Measurements from ENCODE around the gene PHF5A. TPM values are rescaled to one million over a fixed set of nuclear protein-coding genes. Genes with fewer than 3 reads are reported as not detected.

PHF5A gene, protein sequence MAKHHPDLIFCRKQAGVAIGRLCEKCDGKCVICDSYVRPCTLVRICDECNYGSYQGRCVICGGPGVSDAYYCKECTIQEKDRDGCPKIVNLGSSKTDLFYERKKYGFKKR
- 105 TPM for polyA plus RNA-seq (2013, experiment 1 of 2)
- 101 TPM for polyA plus RNA-seq (2013, experiment 2 of 2)

DNA sequence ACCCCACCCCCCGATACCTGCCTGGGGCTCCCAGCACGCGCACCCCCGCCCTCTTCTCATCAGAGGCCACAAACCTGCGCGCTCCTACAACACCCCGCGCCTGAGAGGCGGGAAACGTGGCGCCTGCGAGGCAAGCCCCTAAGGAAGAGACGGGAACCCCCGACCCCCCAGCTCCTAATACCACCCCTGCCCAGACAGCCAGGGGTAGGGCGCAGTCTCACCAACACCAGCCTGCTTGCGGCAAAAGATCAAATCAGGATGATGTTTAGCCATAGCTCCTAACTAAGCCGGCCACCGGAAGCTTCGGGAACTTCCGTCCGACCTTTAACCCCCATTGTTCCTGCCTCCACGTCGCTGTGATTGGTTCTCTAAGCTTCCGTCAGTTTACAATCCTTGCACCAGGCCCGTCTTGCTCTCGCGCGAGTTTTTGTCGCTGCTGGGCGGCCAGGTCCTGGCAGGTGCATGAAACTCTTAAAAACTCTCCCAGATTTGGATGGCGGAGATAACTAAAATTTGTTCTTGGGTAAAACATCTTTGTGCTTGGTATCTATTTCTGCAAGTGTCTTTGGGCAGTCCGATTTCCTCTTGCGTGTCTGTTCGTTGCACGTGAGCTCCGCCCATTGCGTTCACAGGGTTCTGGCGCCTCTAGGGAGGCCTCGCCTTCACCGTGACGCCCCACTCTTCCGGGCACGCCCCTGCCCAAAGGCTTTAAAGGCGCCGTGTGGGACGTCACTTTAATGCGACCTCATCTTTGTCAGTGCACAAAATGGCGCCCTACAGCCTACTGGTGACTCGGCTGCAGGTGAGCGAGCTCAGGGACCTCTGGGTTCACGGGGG is at the start of gene PHF5A, which contains the start of gene ACO2:
Gene PHF5A, minus strand, starts transcription at position 312 of the 837 bp plus-strand sequence. Its CDS starts 39 bp downstream, at position 273.
Gene ACO2, plus strand, starts transcription at position 737 of the 837 bp plus-strand sequence. Its CDS starts 30 bp downstream, at position 767.
- H3K27me3 ChIP-seq (ENCODE audit: insufficient read depth, low read length), result no peaks in the 10 kb centered on the region
- H3K4me3 ChIP-seq (ENCODE audit: low read length), result peak within 1 kb of the TSS; percentile 89
- under 1% methylated on average over 51 of the region's 51 CpGs for WGBS
- H3K9me3 ChIP-seq (ENCODE audit: insufficient read depth, low read depth, low read length), result no peaks in the 10 kb centered on the region
- H3K9ac ChIP-seq (ENCODE audit: low read depth, low read length), result peak within 1 kb of the TSS; percentile 98
- no peaks in the 10 kb centered on the region; the same call in 1 of the 2 replicates for H3K4me1 ChIP-seq (ENCODE audit: insufficient read depth, low read length)
- H3K27ac ChIP-seq (ENCODE audit: low read depth, low read length), result peak within 1 kb of the TSS; percentile 95
- H3K36me3 ChIP-seq (ENCODE audit: insufficient read depth, low read length), result peaks cover 45% of the 10 kb centered on the region

DNA sequence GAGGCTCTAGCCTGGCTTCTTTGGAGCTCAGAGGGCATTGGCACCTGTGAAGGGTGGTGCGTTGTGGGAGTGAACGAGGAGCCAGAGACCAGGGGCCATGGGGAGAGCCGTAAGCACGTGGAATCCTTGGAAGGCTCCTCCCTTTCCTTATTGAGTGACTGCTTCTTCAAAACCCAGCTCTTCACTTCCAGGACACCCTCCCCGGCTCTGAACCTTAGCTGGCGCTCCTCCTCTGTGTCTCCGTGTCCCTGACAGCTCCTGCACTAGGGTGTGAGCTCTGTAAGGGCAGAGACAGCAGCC is 49.5 kb upstream of the PHF5A start:
- Histone ChIP-seq H3K36me3 (ENCODE audit: insufficient read depth, low read length) (peaks cover 43% of the 10 kb centered on the region), H3K9me3 (ENCODE audit: insufficient read depth, low read depth, low read length) (no peaks in the 10 kb centered on the region), H3K27ac (ENCODE audit: low read depth, low read length) (no peak overlapping the region), H3K27me3 (ENCODE audit: insufficient read depth, low read length) (no peaks in the 10 kb centered on the region), H3K9ac (ENCODE audit: low read depth, low read length) (no peak overlapping the region), H3K4me3 (ENCODE audit: low read length) (no peak overlapping the region), H3K4me1 (ENCODE audit: insufficient read depth, low read length) (peaks cover 6% of the 10 kb centered on the region)
- 90% methylated on average over 7 of the region's 7 CpGs for WGBS

DNA sequence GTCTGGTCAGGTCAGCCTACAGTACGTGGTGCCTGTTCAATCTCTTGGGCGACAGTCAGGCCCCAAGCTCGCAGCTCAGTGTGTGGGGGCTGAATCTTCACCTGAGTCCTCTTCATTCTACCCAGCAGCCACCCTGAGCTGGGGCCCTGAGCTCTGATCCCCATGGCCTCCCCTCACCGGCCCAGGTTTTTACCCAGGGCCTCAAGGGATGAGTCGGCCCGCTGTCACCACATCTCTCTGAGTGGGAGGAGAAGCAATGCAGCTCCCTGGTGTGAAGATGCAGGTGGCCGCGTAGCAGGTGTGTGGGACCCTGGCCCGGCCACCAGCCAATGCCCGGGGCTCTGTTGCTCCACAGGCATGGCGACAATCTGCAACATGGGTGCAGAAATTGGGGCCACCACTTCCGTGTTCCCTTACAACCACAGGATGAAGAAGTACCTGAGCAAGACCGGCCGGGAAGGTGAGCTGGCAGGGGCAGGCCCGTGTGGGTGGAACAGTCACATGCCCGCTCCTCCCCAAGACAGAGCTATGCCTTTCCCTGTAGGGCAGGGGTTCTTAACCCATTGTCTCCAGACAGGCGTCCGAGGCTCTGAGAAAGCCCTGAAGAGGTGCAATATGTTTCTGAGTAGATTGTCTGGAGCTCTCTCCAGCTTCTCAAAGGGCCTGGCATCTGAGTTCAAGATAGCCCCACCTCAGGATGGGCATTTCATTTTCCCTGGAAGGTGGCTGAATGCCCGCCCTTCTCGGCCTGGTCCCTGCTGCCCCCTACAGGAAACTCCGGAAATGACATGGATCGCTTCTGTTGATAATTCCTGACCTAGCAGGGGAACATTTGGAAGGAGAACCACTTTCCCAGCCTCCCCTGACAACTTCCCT is 48.9 kb upstream of the PHF5A start:
- H3K4me3 ChIP-seq (ENCODE audit: low read length), result no peak overlapping the region
- H3K4me1 ChIP-seq (ENCODE audit: insufficient read depth, low read length), result peaks cover 11% of the 10 kb centered on the region
- 68% methylated on average over 22 of the region's 22 CpGs for WGBS
- peaks cover 46% of the 10 kb centered on the region for H3K36me3 ChIP-seq (ENCODE audit: insufficient read depth, low read length)
- H3K9ac ChIP-seq (ENCODE audit: low read depth, low read length), result no peak overlapping the region
- H3K9me3 ChIP-seq (ENCODE audit: insufficient read depth, low read depth, low read length), result no peaks in the 10 kb centered on the region
- no peaks in the 10 kb centered on the region for H3K27me3 ChIP-seq (ENCODE audit: insufficient read depth, low read length)
- H3K27ac ChIP-seq (ENCODE audit: low read depth, low read length), result peak overlapping the region; percentile 41; the same call in 1 of the 2 replicates

DNA sequence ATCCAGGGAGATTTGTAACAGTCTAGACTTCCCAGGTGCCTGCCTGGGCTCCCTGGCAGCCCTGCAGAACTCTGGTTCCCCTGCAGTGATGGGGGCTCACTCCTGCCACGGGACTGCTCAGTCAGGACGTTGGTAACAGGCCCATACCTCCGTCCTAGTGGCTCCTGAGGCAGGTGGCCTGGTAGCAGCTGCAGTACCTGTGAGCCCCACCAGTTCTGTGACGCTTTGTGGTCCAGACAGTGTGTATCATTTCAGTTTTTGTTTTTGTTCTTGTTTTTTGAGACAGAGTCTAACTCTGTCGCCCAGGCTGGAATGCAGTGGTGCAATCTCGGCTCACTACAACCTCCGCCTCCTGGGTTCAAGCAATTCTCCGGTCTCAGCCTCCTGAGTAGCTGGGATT is 48.0 kb upstream of the PHF5A start:
- WGBS, result 95% methylated on average over 8 of the region's 8 CpGs
- H3K27me3 ChIP-seq (ENCODE audit: insufficient read depth, low read length), result no peaks in the 10 kb centered on the region
- no peak overlapping the region for H3K9ac ChIP-seq (ENCODE audit: low read depth, low read length)
- no peak overlapping the region for H3K4me3 ChIP-seq (ENCODE audit: low read length)
- H3K36me3 ChIP-seq (ENCODE audit: insufficient read depth, low read length), result peaks cover 52% of the 10 kb centered on the region
- H3K27ac ChIP-seq (ENCODE audit: low read depth, low read length), result no peak overlapping the region
- peaks cover 15% of the 10 kb centered on the region for H3K4me1 ChIP-seq (ENCODE audit: insufficient read depth, low read length)
- no peaks in the 10 kb centered on the region for H3K9me3 ChIP-seq (ENCODE audit: insufficient read depth, low read depth, low read length)

DNA sequence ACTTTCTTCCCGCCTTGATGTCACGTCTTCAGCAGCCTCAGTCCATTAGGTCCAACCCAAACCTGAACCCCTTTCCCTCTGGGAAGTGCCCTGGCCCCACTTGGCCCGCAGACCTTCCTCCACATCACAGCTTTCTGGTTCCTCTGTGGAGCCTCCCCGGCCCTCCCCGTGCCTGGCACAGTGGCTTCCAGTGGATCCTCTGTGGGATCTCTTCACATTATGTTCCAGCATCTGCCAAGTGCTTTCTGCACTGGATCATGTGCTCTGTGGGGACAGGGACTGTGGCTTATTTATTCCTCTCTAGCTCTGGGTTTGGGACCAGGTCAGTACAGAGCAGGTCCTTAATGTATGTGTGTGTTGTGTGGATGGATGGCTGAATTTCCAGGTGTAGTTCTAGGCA is 44.9 kb upstream of the PHF5A start:
- Histone ChIP-seq H3K4me3 (ENCODE audit: low read length) (no peak overlapping the region), H3K9ac (ENCODE audit: low read depth, low read length) (peak overlapping the region; percentile 35), H3K27me3 (ENCODE audit: insufficient read depth, low read length) (no peaks in the 10 kb centered on the region), H3K4me1 (ENCODE audit: insufficient read depth, low read length) (peaks cover 15% of the 10 kb centered on the region), H3K36me3 (ENCODE audit: insufficient read depth, low read length) (peaks cover 56% of the 10 kb centered on the region), H3K27ac (ENCODE audit: low read depth, low read length) (peak overlapping the region; percentile 75), H3K9me3 (ENCODE audit: insufficient read depth, low read depth, low read length) (no peaks in the 10 kb centered on the region)
- WGBS, result 85% methylated on average over 5 of the region's 5 CpGs

DNA sequence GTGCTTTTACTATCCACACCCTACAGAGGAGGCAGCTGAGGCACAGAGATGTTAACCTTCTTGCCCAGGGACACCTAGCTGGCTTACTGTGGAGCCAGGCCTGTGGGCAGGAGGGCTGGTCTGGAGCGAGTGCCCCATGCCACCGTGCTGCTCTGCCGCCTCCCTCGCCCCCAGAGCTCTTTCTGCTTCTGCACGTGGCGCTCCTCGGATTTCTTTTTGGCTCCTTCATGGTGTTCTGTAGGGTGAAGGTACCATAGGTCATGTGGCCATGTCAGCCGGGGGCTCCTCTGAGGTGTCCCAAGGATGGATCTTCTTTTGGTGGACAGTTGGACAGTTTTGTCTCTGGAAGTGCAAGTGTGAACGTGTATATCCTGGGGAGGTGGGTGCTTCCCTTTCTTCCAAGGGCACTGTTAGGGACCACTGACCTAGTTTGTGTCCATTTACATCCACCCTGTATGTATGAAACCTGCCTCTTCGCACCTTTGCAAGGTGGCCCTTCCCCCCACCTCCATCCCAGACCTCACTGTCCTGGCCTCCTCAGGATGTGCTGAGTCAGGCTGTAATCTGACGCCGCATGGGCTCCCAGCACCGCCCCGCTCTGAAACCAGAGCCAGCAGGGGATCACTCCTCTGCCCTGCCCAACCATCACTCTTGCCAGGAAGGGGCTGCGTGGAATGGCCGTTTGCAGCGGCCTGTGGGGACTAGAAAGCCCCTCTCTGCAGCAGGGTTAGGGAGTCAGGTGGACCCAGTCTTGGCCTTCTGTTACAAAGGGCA is 44.1 kb upstream of the PHF5A start:
- Histone ChIP-seq H3K4me1 (ENCODE audit: insufficient read depth, low read length) (peaks cover 15% of the 10 kb centered on the region), H3K4me3 (ENCODE audit: low read length) (no peak overlapping the region), H3K36me3 (ENCODE audit: insufficient read depth, low read length) (peaks cover 62% of the 10 kb centered on the region), H3K27me3 (ENCODE audit: insufficient read depth, low read length) (no peaks in the 10 kb centered on the region), H3K9ac (ENCODE audit: low read depth, low read length) (peak overlapping the region; percentile 35), H3K27ac (ENCODE audit: low read depth, low read length) (peak overlapping the region; percentile 75), H3K9me3 (ENCODE audit: insufficient read depth, low read depth, low read length) (no peaks in the 10 kb centered on the region)
- WGBS, result 53% methylated on average over 17 of the region's 17 CpGs

DNA sequence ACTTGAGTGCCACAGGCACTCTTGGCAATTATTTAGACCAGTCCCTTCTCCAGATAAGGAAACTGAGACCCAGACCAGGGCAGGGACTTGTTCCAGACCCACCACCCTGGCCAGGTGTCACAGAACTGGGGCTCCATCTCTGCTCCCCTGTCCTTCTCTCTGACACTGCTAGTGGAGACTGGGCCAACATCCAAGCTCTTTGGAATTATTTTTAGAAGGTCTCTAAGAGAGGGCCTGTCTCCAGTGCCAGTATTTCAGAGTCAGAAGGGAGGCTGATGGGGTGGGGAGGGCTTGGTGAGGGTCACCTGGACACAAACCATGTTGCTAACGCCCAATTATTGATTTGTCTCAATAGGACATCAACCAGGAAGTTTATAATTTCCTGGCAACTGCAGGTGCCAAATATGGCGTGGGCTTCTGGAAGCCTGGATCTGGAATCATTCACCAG is 43.1 kb upstream of the PHF5A start:
- Histone ChIP-seq H3K36me3 (ENCODE audit: insufficient read depth, low read length) (peaks cover 60% of the 10 kb centered on the region), H3K27me3 (ENCODE audit: insufficient read depth, low read length) (no peaks in the 10 kb centered on the region), H3K4me3 (ENCODE audit: low read length) (no peak overlapping the region), H3K27ac (ENCODE audit: low read depth, low read length) (no peak overlapping the region), H3K9ac (ENCODE audit: low read depth, low read length) (no peak overlapping the region), H3K4me1 (ENCODE audit: insufficient read depth, low read length) (peaks cover 15% of the 10 kb centered on the region), H3K9me3 (ENCODE audit: insufficient read depth, low read depth, low read length) (no peaks in the 10 kb centered on the region)
- WGBS, result 93% methylated on average over 2 of the region's 2 CpGs

DNA sequence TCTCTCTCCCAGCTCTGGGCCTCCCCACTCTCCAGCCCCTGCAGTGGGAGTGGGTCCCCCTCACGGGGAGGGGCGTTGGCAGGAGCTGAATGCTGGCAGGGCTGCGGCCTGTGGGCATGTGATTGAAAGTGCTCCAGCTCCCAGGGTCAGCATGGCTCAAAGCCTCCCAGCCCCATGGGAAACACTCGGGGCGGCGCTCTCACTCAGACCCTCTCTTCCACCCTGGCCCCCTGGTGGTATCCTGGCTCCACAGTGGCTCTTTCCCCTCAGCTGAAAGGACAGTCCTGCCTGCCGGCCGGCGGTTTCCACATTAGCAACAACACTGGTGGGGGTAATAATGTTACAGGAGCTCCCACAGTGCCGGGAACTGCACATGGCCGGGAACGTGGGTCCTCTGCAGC is 40.3 kb upstream of the PHF5A start:
- Histone ChIP-seq H3K9ac (ENCODE audit: low read depth, low read length) (peak overlapping the region; percentile 36; the same call in 1 of the 2 replicates), H3K4me3 (ENCODE audit: low read length) (no peak overlapping the region), H3K9me3 (ENCODE audit: insufficient read depth, low read depth, low read length) (no peaks in the 10 kb centered on the region), H3K27ac (ENCODE audit: low read depth, low read length) (no peak overlapping the region; the same call in 1 of the 2 replicates), H3K27me3 (ENCODE audit: insufficient read depth, low read length) (no peaks in the 10 kb centered on the region), H3K36me3 (ENCODE audit: insufficient read depth, low read length) (peaks cover 44% of the 10 kb centered on the region), H3K4me1 (ENCODE audit: insufficient read depth, low read length) (peaks cover 15% of the 10 kb centered on the region)
- WGBS, result 90% methylated on average over 12 of the region's 12 CpGs

DNA sequence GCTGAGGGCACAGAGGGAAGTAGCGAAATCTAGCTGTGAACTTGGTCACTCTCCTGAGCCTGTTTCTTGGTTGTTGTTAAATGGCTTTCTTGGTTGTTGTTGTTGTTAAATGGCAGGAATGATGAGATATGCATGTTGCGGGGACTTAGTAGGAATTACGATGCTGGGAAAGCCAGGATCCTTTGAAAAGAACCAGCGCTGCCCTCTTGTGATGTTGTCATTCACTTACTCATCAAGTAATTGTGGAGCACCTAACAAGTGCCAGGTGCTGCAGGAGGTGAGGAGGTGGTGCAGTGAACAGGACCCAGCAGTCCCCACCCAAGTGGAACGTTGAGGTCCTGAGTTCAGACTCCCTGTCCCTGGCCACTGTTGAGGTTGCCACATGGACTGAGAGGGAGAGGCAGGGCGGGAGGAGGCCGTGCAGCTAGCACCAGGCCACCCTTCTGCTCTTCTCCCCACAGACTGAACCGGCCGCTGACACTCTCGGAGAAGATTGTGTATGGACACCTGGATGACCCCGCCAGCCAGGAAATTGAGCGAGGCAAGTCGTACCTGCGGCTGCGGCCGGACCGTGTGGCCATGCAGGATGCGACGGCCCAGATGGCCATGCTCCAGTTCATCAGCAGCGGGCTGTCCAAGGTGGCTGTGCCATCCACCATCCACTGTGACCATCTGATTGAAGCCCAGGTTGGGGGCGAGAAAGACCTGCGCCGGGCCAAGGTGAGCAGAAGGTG is 39.0 kb upstream of the PHF5A start:
- 95% methylated on average over 23 of the region's 23 CpGs for WGBS
- no peak overlapping the region for H3K4me3 ChIP-seq (ENCODE audit: low read length)
- no peaks in the 10 kb centered on the region for H3K27me3 ChIP-seq (ENCODE audit: insufficient read depth, low read length)
- no peak overlapping the region for H3K27ac ChIP-seq (ENCODE audit: low read depth, low read length)
- H3K4me1 ChIP-seq (ENCODE audit: insufficient read depth, low read length), result peaks cover 5% of the 10 kb centered on the region
- no peaks in the 10 kb centered on the region for H3K9me3 ChIP-seq (ENCODE audit: insufficient read depth, low read depth, low read length)
- peaks cover 38% of the 10 kb centered on the region for H3K36me3 ChIP-seq (ENCODE audit: insufficient read depth, low read length)
- no peak overlapping the region for H3K9ac ChIP-seq (ENCODE audit: low read depth, low read length)

Data from HUES64 (cell line).